PC-3 (cell line): ENCODE results near the gene SCG2.

Source experiments
- EZH2 ChIP-seq: fragments of 300-600 bp; sonication (generic); IDR thresholded peaks from one replicate; pipeline ENCODE4 v1.6.1; 2017; ENCODE audit warnings: antibody characterized with exemption, mild to moderate bottlenecking, low read length; ENCODE audit not compliant: unreplicated experiment
- TF ChIP-seq, protein P1 (sequence below): fragments of 300-600 bp; sonication (generic); conservative IDR thresholded peaks from 2 replicates; pipeline ENCODE4 v1.5.1; 2017; ENCODE audit warnings: antibody characterized with exemption, low read depth, mild to moderate bottlenecking, low read length

DNA sequence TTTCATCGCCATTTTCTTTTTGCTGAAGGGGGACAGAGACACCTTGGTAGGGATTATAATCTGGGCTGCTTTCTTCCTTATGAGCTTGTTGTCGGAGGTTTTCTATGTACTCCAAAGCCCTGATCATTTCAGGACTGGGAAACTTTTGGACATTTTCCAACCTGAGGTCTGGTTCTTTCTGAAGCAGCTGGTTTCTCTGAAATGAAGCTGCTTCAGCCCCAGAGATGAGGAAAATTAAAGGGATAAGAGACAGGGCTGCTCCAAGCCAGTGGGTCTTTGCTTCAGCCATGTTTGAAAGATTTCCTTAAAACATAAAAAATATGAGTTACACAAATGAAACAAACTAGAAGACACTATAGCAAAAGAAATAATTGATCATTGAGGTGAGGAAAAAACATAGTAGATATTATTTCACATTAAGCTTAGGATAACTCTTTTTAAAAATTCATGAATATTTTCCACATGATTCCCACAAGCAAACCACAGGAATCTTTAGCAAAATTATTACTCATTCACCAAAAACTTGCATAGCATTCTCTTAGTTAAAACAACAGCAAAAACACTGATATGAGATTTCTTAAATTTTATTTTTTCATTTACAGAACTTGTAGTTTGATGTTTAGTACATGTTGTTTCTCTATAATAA lies 3.0 kb downstream of the SCG2 start:
- TF ChIP-seq EZH2: no peak
- TF ChIP-seq, protein P1, sequence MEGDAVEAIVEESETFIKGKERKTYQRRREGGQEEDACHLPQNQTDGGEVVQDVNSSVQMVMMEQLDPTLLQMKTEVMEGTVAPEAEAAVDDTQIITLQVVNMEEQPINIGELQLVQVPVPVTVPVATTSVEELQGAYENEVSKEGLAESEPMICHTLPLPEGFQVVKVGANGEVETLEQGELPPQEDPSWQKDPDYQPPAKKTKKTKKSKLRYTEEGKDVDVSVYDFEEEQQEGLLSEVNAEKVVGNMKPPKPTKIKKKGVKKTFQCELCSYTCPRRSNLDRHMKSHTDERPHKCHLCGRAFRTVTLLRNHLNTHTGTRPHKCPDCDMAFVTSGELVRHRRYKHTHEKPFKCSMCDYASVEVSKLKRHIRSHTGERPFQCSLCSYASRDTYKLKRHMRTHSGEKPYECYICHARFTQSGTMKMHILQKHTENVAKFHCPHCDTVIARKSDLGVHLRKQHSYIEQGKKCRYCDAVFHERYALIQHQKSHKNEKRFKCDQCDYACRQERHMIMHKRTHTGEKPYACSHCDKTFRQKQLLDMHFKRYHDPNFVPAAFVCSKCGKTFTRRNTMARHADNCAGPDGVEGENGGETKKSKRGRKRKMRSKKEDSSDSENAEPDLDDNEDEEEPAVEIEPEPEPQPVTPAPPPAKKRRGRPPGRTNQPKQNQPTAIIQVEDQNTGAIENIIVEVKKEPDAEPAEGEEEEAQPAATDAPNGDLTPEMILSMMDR: no peak
